Measurements from ENCODE around the gene DLGAP1.

- TF ChIP-seq CTCF (conservative IDR thresholded peaks at IDR 0.05; ENCODE audit: low read depth in 2 of 2): no peak
- TF ChIP-seq POLR2AphosphoS5 (IDR thresholded peaks at IDR 0.05; ENCODE audit: low read depth): no peak
- no peak for TF ChIP-seq EZH2 (IDR thresholded peaks at IDR 0.05; ENCODE audit: low read depth, unreplicated experiment)
- no peak for TF ChIP-seq REST (IDR thresholded peaks at IDR 0.05; ENCODE audit: unreplicated experiment)
- no peak for TF ChIP-seq EZH2phosphoT487 (IDR thresholded peaks at IDR 0.05; ENCODE audit: unreplicated experiment)
- TF ChIP-seq CREB1 (CRISPR knock-in tag; IDR thresholded peaks at IDR 0.05; ENCODE audit: low read depth): no peak
- TF ChIP-seq, protein P1, sequence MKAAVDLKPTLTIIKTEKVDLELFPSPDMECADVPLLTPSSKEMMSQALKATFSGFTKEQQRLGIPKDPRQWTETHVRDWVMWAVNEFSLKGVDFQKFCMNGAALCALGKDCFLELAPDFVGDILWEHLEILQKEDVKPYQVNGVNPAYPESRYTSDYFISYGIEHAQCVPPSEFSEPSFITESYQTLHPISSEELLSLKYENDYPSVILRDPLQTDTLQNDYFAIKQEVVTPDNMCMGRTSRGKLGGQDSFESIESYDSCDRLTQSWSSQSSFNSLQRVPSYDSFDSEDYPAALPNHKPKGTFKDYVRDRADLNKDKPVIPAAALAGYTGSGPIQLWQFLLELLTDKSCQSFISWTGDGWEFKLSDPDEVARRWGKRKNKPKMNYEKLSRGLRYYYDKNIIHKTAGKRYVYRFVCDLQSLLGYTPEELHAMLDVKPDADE (IDR thresholded peaks at IDR 0.05): no peak
- TF ChIP-seq ZNF462 (CRISPR knock-in tag; IDR thresholded peaks at IDR 0.05): no peak
Observed at GRCh38 chr18:4196351-4196750, 258.8 kb downstream of the DLGAP1 start.

All from GM23338 (cell line).